ENCODE measurements around the gene OR4Q3.

- no peak for TF ChIP-seq CTCF (IDR thresholded peaks at IDR 0.05; ENCODE audit: poor library complexity, severe bottlenecking)
- TF ChIP-seq EZH2 (IDR thresholded peaks at IDR 0.05; ENCODE audit: borderline replicate concordance, insufficient read depth, low read length, poor library complexity, severe bottlenecking): no peak
- TF ChIP-seq RAD21 (conservative IDR thresholded peaks at IDR 0.05): no peak
- no peak for TF ChIP-seq POLR2AphosphoS5 (IDR thresholded peaks at IDR 0.05)
- no peak for TF ChIP-seq REST (IDR thresholded peaks at IDR 0.05; ENCODE audit: borderline replicate concordance)
- no peak for TF ChIP-seq EP300 (conservative IDR thresholded peaks at IDR 0.05; ENCODE audit: poor library complexity, severe bottlenecking)
- TF ChIP-seq SMC3 (conservative IDR thresholded peaks at IDR 0.05; ENCODE audit: poor library complexity): no peak
- no peak for TF ChIP-seq TAF1 (IDR thresholded peaks at IDR 0.05; ENCODE audit: low read depth)
- TF ChIP-seq MXI1 (conservative IDR thresholded peaks at IDR 0.05; ENCODE audit: poor library complexity, severe bottlenecking): no peak
Observed at GRCh38 chr14:19729763-19730162, 13.6 kb upstream of the OR4Q3 start.
